ENCODE data around the gene BNC2.
"Not testable (repeated sequence)": the region's sequence is repeated elsewhere in the genome, so short reads cannot be mapped to it uniquely, and the experiment has no call there.

BNC2 gene

GRCh38 chr9:16500386-16500785, 370.1 kb downstream of the BNC2 start:
- no peak for DNase-seq (ENCODE audit: low read depth)

DNA sequence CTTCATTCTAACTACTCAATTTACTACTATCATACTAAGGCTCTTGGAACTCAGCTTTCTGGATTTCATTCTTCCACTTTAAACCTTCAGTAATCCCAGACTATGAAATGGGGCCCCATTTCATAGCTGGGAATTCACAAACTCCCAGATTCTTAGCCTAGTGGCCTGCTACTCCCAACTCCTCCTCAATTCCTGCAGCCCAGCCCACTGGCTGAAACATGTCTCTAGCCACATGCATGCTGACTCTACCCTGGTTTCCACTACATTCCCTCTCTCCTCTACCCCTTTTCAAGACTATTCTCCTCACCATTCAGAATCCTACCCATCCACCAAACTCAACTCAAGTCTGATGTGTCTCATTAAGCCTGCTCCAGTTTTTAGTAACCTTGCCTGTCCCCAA, 370.6 kb downstream of the BNC2 start:
- DNase-seq (ENCODE audit: low read depth), result no peak

DNA sequence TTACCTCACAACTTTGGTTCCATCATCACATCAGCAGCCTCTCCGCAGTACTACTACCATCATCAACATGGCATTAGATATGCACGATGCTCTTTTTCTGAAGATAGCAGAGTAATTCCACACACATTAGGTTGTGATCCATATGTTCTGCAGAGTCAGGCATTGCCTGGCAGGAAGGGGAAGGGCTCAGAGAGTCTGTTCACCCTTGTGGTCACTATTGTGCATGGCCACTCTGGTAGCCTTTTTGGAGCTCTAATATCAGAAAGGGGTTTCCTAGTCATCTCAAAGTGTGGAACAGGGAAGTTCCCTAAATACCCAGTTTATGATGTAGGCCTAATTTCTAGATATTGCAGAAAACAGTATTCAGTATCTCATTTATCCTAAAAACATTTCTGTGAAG, 373.6 kb downstream of the BNC2 start:
- no peak for DNase-seq (ENCODE audit: low read depth)

- DNase-seq (ENCODE audit: low read depth), result no peak
These were observed 382.6 kb downstream of the BNC2 start for GRCh38 chr9:16487915-16488314.

DNA sequence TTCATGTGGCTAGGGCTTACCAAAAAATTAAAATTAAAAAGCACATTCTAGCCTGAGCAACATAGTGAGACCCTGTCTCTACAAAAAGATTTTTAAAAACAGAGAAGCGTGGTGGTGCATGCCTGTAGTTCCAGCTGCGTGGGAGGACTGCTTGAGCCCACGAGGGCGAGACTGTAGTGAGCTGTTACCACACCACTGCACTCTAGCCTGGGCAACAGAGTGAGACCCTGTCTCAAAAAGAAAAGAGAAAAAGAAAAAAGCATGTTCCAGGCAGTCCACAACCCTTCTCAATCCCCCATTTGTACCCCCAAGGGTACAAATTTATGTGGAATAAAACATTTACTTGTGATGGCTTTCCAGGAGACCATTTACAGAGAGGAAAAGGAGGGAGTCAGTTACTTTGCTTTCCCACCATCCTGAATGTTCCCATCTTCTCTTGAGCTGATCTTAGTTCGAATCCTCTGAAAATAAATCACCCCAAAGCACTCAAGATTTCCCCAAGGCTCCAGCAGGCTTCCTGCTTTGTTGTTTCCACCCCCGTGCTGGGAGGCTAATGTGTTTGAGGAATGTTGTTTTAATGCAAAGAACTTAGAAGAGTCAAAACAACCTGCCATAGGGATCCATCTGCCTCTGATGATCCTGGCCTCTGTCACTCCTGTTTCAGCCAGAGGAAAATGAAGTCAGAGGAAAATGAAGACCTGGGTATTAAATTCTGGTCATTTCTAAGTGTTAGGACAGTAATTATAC, 384.7 kb downstream of the BNC2 start:
- no peak for DNase-seq (ENCODE audit: low read depth)

- DNase-seq (ENCODE audit: low read depth), result no peak
These were observed 385.3 kb downstream of the BNC2 start for GRCh38 chr9:16485160-16485559.

DNA sequence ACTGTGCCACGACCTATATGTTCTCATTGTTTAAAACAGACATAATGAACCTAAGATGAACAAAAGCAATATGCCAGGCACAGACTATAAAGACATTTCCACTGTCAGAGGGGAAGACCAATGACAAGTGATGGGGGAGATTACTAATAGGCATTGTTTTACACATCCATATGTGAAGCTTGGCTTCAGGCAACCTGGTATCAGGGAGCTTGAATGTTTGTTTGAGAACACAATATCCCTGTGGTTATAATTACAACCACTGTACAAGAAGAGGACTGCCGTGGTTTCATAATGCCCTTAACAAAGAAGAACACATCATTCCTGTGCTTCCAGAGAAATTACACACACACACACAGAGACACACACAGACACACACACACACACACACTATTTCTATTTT, 385.7 kb downstream of the BNC2 start:
- no peak for DNase-seq (ENCODE audit: low read depth)

DNA sequence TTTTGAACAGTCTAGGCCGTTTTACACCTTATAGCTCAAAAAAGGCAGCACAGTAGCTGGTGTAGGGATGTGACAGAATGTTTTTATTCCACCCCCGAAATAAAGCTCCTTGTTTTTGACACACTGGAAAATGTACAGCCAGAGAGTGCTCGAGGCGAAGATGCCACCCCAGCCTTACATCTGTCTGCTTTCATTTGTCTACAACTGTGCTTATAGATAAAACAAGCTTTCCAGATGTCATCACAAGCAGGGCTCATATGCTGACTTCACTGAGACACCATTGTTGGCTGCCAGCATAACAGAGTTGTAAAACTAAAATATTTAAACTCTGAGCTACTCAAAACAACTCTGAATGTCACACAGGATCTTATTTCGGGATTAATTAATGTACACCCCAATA, 386.3 kb downstream of the BNC2 start:
- no peak for DNase-seq (ENCODE audit: low read depth)

GRCh38 chr9:16482764-16483163, 387.7 kb downstream of the BNC2 start:
- no peak for DNase-seq (ENCODE audit: low read depth)

- not testable (repeated sequence) for DNase-seq (ENCODE audit: low read depth)
These were observed 389.9 kb downstream of the BNC2 start for GRCh38 chr9:16480584-16480983.

GRCh38 chr9:16475996-16476395, 394.5 kb downstream of the BNC2 start:
- DNase-seq (ENCODE audit: low read depth), result no peak

DNA sequence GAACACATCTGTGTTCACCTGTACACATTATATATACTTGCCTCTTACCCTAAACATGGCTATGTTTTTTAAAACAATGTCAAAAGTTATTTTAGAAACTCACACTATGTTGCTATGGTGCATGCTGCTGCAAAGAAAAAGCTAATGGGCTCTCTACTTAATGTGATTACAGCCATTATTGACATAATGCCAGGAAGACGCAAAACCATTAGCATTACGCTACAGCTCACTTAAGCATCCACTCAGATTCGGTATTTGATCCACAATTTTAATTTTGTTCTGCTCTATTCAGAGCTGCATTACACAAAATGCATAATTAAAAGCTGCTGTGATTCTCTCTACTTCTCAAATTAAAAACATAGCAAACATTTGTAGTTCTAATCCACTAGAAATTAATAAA, 395.2 kb downstream of the BNC2 start:
- no peak for DNase-seq (ENCODE audit: low read depth)

GRCh38 chr9:16469184-16469583, 401.3 kb downstream of the BNC2 start:
- no peak for DNase-seq (ENCODE audit: low read depth)

DNA sequence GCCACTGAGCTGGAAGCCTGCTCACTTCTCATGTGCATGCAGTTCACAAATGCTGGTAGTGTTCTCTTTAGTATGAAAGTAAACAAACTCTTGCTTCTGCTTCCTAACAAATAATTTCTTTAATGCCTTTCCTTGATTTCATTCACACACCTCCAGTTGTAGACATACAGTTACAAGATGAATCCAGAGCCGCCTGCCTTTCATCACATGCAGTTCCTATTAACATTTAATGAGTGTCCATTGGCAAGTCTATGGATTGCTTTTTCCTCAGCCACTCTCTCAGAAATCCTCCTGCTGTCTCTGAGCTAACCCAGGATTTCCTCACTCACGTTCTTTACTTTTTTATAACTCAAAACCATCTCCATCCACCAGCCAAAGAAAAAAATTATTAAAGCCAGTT, 408.6 kb downstream of the BNC2 start:
- DNase-seq (ENCODE audit: low read depth), result no peak

GRCh38 chr9:16461137-16461840, 409.2 kb downstream of the BNC2 start:
- DNase-seq (ENCODE audit: low read depth), result no peak

GRCh38 chr9:16460696-16461095, 409.8 kb downstream of the BNC2 start:
- no peak for DNase-seq (ENCODE audit: low read depth)

DNA sequence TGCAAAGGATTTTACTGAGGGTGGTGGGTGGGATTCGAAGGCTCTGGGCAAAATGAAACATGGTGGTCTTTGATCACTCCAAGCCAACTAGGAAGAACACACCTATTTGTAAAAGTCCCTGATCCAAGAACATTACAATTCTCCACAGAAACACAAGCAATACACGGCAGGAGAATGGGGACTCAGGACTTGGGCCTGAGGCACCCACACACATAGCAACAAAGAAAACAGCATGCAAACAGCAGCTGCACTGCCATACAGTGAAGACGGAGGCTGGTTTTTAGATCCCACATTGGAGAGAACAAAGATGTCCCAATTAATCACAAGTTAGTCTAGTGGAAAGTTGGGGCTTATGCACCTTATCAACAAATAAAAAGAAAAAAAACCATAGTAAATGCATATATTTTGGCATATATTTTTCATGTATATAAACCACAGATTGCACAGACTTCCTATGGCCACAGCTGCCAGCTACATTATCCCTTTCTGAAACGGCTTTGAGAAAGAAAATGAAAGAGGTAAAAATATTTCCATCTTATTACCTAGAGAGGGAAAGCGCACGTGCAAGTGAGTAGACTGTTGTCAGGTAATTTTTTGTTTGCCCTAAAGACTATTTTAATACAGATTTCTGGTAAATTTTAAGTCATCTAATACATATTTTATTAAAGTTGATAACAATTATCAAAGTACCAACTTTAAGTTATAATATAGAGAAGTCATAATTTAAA, 410.9 kb downstream of the BNC2 start:
- no peak for DNase-seq (ENCODE audit: low read depth)

- DNase-seq (ENCODE audit: low read depth), result no peak
These were observed 411.6 kb downstream of the BNC2 start for GRCh38 chr9:16458696-16459420.

DNA sequence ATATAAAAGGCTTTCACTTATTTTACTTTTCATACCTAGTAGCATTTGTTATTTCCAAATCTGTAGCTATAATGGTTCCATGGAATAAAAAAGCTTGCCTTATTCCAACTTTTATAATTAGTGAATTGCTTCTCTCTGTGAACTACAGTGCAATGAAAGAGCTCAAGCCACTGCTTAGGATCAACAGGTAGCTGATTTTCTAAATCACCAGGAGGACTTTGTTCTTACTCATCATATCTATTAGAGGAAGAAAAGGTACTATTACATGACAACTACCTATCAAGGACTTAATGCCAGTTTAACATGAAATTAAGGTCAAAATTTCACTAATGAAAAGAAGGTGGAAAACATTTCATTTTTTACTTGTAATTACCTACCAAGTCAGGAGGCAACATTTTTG, 414.6 kb downstream of the BNC2 start:
- DNase-seq (ENCODE audit: low read depth), result no peak

GRCh38 chr9:16453390-16453789, 417.1 kb downstream of the BNC2 start:
- DNase-seq (ENCODE audit: low read depth), result no peak

- DNase-seq (ENCODE audit: low read depth), result no peak
These were observed 419.9 kb downstream of the BNC2 start for GRCh38 chr9:16450578-16450977.

GRCh38 chr9:16450043-16450442, 420.4 kb downstream of the BNC2 start:
- DNase-seq (ENCODE audit: low read depth), result no peak

All from activated T-cell treated with anti-CD3 and anti-CD28 coated beads for 24 hours (primary cell).